H1 (cell line): ENCODE results near the gene GRIFIN. TPM values are rescaled to one million over a fixed set of nuclear protein-coding genes. Genes with fewer than 3 reads are reported as not detected.

Experiments used
- BCL11A ChIP-seq, 2 experiments: IDR thresholded peaks; one replicate each; pipeline ENCODE4 v1.6.1; 2011; ENCODE audit warnings: low read depth in 2 of 2, low read length in 2 of 2, mild to moderate bottlenecking in 2 of 2
- CBX5 ChIP-seq: fragments of 300-800, 300-1000 bp; sonication (generic); IDR thresholded peaks from 2 replicates; pipeline ENCODE4 v1.7.1; 2016; ENCODE audit warnings: antibody characterized with exemption, low read length, low read depth
- CHD7 ChIP-seq: fragments of 300-600 bp; sonication (generic); IDR thresholded peaks from 2 replicates; pipeline ENCODE4 v1.7.1; 2012; ENCODE audit warnings: low read length, moderate library complexity, mild to moderate bottlenecking, inconsistent platforms; ENCODE audit not compliant: insufficient replicate concordance
- CREB1 ChIP-seq: IDR thresholded peaks from 2 replicates; pipeline ENCODE4 v1.6.1; 2012; ENCODE audit warnings: inconsistent platforms
- KDM1A ChIP-seq: fragments of 200-600, 300-600 bp; sonication (generic); IDR thresholded peaks from 2 replicates; pipeline ENCODE4 v1.7.1; 2016; ENCODE audit warnings: mild to moderate bottlenecking, low read length, borderline replicate concordance
- MAFK ChIP-seq: IDR thresholded peaks from 2 replicates; pipeline ENCODE4 v1.6.1; 2012; ENCODE audit warnings: low read depth, mild to moderate bottlenecking, improper control_type of control experiment, low read length
- SAP30 ChIP-seq: fragments of 300-600 bp; sonication (generic); IDR thresholded peaks from 2 replicates; pipeline ENCODE4 v1.7.1; 2012; ENCODE audit warnings: low read length, moderate library complexity, mild to moderate bottlenecking, inconsistent platforms; ENCODE audit not compliant: insufficient read depth, insufficient replicate concordance
- SP2 ChIP-seq: IDR thresholded peaks from 2 replicates; pipeline ENCODE4 v1.6.1; 2012; ENCODE audit warnings: mild to moderate bottlenecking, low read length, inconsistent platforms
- TAF1 ChIP-seq: IDR thresholded peaks from 2 replicates; pipeline ENCODE4 v1.6.1; 2011; ENCODE audit warnings: mild to moderate bottlenecking, low read depth, low read length
- YY1 ChIP-seq: IDR thresholded peaks from 2 replicates; pipeline ENCODE4 v1.6.1; 2011; ENCODE audit warnings: low read depth, mild to moderate bottlenecking, low read length
- polyA plus RNA-seq, 7 experiments: library from polyadenylated mRNA; depleted of rRNA in 3 of 7; stranded (reverse) in 5 of 7; unstranded in 2 of 7; fragments of >200 nt in 5 of 7; fragments of 200-250 nt in 2 of 7; gene quantifications; 1 replicate in 5 of 7; 2 replicates in 1 of 7; 4 replicates in 1 of 7; pipeline versions ENCODE4 v1.2.1 to v1.2.3, GENCODE V29; 2011 to 2013; ENCODE audit warnings: missing spikeins in 2 of 7, mixed read lengths in 2 of 7
- total RNA-seq: library from RNA; stranded (reverse); fragmentation: NEBNext Ultra II Directional; extraction: Animal tissue kit (Norgen Biotek cat#: 25700); gene quantifications from 2 replicates; pipeline ENCODE4 v1.2.1, GENCODE V29; 2021

GRIFIN gene
- total and polyA plus RNA-seq, 2 of the 8 experiments (the other 6 are each of a cell fraction or from before 2014, with no cell fraction given): not detected

- TF ChIP-seq CHD7 (no peak), SAP30 (no peak), YY1 (peak; percentile 9; the same call in 1 of the 2 replicates), SP2 (no peak), MAFK (no peak), BCL11A (IDR thresholded peaks at IDR 0.05; ENCODE audit: low read depth in 2 of 2, low read length in 2 of 2) (no peak), CREB1 (peak; percentile 65), CBX5 (no peak), KDM1A (peak; percentile 87), TAF1 (peak; percentile 88)
Observed at GRCh38 chr7:2519119-2519930, 43.1 kb upstream of the GRIFIN start, which contains the start of gene LFNG (continued).
